GM18520 (cell line): ENCODE measurements around the gene CRYGN.

Source experiments
- ATAC-seq: cut with Tn5 transposase; IDR thresholded peaks from one replicate; pipeline ENCODE4 v1.9.1; 2021; ENCODE audit not compliant: unreplicated experiment

CRYGN gene

DNA sequence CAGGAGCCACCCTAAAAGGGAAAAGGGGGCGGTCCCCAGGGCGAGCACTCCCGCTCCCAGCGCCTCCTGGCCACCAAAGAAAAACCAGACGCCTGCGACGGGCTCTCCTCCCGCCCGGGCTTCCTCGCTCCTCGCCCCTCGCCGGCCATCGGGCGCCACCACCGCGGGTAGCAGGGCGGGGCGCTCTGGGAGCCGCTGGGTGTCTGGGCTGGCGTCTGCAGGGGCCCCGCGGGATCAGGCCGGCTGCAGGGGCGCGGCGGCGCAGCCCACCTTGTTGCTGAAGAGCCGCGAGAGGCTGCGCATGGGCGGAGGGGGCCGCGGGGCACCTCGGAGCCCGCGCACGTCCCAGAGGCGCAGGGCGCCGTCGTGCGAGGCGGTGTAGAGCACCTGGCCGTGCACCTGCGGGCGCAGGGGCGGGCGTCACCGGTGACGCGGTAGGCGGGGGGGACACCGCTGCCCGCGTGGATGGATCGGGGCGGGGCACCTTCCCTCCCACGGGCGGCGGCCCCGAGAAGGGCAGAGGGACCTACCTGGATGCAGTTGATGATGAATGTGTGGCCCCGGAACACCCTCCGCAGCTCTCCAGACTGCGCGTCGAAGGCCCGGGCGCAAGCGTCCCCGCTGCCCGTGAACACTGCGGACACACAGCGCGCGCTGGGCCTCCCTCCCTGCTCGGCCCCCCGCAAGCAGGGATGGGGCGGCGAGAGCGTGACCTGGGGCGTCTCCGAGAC is 58.4 kb downstream of the CRYGN start:
- ATAC-seq = no peak

DNA sequence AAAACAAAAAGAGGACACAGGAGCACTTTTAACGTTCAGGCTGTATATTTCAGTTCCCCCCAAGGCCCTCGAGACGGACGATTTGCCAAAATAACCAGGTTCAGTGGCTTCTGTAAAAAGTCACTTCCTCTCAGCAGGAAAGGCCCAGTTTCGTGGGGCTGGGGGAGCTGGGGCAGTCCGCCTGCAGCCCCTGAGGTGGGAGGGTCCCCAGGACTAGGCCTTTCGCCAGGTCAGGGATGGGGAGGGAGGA is 58.9 kb downstream of the CRYGN start:
- ATAC-seq = no peak

DNA sequence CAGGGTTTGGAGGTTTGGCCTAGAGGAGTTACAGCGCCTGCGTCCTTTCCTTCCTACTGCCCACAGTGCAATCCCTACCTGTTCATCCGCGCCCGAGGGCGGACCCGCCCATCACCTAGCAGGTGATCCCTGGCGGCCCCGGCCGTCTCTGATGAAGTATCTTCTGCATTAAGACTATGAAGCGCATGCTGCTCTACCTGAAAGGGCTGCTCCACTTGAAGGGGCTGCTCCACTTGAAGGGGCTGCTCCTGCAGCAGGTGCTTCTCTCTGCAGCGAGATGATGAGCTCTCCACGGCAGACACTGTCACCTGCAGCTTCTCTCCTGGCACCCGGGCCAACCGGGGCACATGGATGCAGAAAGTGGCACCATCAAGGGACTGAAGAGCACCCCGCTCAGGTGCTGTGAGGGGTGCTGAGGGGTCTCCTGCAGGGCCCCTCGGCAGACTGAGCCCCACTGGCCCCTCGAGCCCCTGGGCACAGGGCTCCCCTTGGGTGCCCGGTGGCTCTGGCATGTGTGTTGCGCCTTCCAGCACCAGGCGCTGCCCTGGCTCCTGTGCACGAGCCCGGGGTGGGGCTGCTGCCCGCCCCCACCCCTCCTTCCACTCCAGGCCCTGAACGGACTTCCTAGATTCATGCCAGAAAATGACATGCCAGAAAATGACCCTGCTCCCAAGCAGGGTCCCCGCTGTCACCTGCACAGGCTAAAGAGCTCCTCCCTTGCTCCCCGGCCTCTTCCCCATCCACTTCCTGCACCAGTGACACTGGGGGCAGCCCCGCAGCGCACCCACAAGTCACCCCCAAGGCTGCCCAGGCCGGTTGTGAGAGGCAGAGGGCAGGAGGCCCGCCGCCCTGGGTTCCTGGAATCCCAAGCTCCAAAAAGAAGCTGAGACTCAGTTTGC is 59.5 kb downstream of the CRYGN start:
- no peak for ATAC-seq

DNA sequence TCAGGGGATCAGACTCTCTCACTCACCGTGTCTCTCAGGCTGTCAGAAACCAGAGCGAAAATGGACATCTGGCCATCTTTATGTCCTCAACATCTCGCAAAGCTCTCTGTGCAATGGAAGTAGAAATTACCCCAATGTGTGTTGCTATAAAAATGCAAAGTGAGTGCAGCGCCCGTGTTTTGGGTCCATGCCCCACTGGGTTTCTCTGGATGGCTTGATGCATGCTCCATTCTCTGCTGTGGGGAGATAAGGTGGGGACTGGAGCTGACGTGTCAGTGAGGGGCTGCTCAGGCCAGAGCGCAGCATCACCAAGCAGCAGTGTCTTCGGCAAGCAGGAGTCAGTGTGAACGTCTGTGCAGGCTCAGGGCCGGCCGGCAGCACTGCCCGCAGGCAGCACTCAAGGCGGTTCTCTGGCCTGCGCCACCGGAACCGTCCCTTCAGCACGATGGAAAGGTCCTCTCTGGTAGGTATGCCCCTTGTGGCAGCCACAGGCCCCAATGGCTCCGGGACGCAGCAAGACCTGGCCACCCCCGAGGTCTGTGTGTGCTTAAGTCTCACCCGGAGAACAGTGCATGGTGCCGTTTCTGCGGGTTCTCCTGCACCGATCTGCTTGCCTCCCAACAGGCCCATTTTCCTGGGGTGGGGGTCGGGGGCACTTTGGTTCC is 60.3 kb downstream of the CRYGN start:
- ATAC-seq = no peak

DNA sequence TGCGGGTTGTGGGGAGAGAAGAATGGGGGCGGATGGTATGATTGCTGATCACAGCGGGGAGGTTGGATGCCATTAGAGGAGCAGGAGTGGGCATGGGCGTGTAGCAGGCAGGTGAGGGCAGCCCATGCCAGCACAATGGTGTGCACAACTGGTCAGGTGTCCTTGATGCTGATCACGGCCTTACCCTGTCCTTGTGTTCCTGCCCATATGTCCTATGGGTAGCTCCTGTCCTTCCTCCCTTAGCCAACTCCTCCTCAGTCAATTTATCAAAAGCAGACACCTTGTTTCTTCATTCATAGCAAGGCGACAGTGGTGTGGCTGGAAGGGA is 60.8 kb downstream of the CRYGN start:
- ATAC-seq = no peak
